ENCODE data around the gene MAD1L1.

DNA sequence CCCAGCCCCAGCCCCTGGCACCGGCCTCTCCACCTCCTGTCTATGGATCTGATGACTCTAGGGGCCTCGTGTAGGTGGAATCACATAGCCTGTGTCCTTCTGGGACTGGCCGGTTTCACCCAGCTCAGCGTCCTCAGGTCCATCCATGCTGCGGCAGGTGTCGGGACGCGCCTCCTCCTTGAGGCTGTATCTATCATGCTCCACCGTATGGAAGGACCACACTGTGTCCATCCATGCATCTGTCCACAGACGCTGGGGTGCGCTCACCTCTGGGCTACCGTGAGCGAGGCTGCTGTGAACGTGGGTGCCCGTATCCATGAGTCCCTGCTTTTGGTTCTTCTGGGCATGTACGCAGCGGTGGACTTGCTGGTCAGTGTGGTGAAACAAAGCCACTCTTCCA is 281.1 kb downstream of the MAD1L1 start:
- TF ChIP-seq POLR2AphosphoS5 (IDR thresholded peaks at IDR 0.05) (no peak), POLR2A (IDR thresholded peaks at IDR 0.05) (no peak)
- TF ChIP-seq, protein P1, sequence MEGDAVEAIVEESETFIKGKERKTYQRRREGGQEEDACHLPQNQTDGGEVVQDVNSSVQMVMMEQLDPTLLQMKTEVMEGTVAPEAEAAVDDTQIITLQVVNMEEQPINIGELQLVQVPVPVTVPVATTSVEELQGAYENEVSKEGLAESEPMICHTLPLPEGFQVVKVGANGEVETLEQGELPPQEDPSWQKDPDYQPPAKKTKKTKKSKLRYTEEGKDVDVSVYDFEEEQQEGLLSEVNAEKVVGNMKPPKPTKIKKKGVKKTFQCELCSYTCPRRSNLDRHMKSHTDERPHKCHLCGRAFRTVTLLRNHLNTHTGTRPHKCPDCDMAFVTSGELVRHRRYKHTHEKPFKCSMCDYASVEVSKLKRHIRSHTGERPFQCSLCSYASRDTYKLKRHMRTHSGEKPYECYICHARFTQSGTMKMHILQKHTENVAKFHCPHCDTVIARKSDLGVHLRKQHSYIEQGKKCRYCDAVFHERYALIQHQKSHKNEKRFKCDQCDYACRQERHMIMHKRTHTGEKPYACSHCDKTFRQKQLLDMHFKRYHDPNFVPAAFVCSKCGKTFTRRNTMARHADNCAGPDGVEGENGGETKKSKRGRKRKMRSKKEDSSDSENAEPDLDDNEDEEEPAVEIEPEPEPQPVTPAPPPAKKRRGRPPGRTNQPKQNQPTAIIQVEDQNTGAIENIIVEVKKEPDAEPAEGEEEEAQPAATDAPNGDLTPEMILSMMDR (IDR thresholded peaks at IDR 0.05) = no peak
